Thoracic aorta (tissue), 2 donors: Measurements from ENCODE around the gene NKAPL. TPM values are rescaled to one million over a fixed set of nuclear protein-coding genes. Genes with fewer than 3 reads are reported as not detected.

Experiments
- ATAC-seq: fragments of 150-250 bp; one replicate; pipeline ENCODE4 v1.8.0; 2017; ENCODE audit warnings: low read depth; ENCODE audit not compliant: insufficient number of reproducible peaks, low FRiP score
- DNase-seq: peaks from one replicate; pipeline ENCODE4 v3.0.0-alpha.2; 2020; ENCODE audit warnings: low spot score
- H3K27ac ChIP-seq, 2 donors: fragments of 200-600 bp; sonication (generic); 1 replicate in 1 of 2; 2 replicates in 1 of 2; pipeline ENCODE4 v1.5.1; 2016; ENCODE audit warnings: mild to moderate bottlenecking in 2 of 2, moderate library complexity in 2 of 2
- H3K27me3 ChIP-seq: fragments of 200-600 bp; sonication (generic); replicated peaks from 2 replicates; pipeline ENCODE4 v1.6.0; 2016; ENCODE audit warnings: mild to moderate bottlenecking; ENCODE audit not compliant: insufficient read depth
- H3K36me3 ChIP-seq: fragments of 200-600 bp; sonication (generic); one replicate; pipeline ENCODE4 v1.5.1; 2016
- H3K4me1 ChIP-seq, 2 donors: fragments of 200-600 bp; sonication (generic); 1 replicate in 1 of 2; 2 replicates in 1 of 2; pipeline versions ENCODE4 v1.5.1 to v1.6.0; 2016; ENCODE audit warnings: low read depth in 2 of 2, mild to moderate bottlenecking in 1 of 2; ENCODE audit not compliant: control insufficient read depth in 1 of 2
- H3K4me3 ChIP-seq: fragments of 200-600 bp; sonication (generic); 2 replicates; pipeline ENCODE4 v1.5.1; 2016; ENCODE audit warnings: mild to moderate bottlenecking
- H3K9me3 ChIP-seq: fragments of 200-600 bp; sonication (generic); 2 replicates; pipeline ENCODE4 v1.5.1; 2016
- CTCF ChIP-seq: fragments of 200-600 bp; sonication (generic); IDR thresholded peaks from one replicate; pipeline ENCODE4 v1.5.1; 2019; ENCODE audit warnings: antibody characterized with exemption
- total RNA-seq, 2 donors: library from RNA; depleted of rRNA; stranded (reverse); fragments of >200 nt; gene quantifications; one replicate each; pipeline versions ENCODE4 v1.1.0 to v1.2.3, GENCODE V29; 2016

NKAPL gene
- total RNA-seq, 2 donors from 2014 or later = 0.49 to 1.1 TPM

GRCh38 chr6:28269492-28269891 lies 10.4 kb downstream of the NKAPL start:
- Histone ChIP-seq H3K36me3 (peaks cover 24% of the 10 kb centered on the region), H3K27me3 (no peaks in the 10 kb centered on the region), H3K27ac (no peak overlapping the region), H3K4me3 (no peak overlapping the region), H3K4me1 (peaks cover 10 to 19% of the 10 kb centered on the region in 2 donors), H3K9me3 (no peaks in the 10 kb centered on the region)
- DNase-seq (no peak), ATAC-seq (peak; percentile 52)
- TF ChIP-seq CTCF = no peak

GRCh38 chr6:28274888-28275287 lies 15.8 kb downstream of the NKAPL start:
- ATAC-seq = no peak

GRCh38 chr6:28277746-28278145 lies 18.6 kb downstream of the NKAPL start:
- H3K27ac ChIP-seq = no peak overlapping the region
- H3K4me3 ChIP-seq = no peak overlapping the region
- ATAC-seq (no peak), DNase-seq (no peak)
- H3K36me3 ChIP-seq = peaks cover 38% of the 10 kb centered on the region
- H3K4me1 ChIP-seq = peaks cover 5 to 9% of the 10 kb centered on the region in 2 donors
- H3K27me3 ChIP-seq = no peaks in the 10 kb centered on the region
- H3K9me3 ChIP-seq = no peaks in the 10 kb centered on the region
- no peak for TF ChIP-seq CTCF

More at GRCh38 chr6:28274888-28275287, 15.8 kb downstream of the NKAPL start:
- Histone ChIP-seq H3K9me3 (no peaks in the 10 kb centered on the region), H3K27me3 (no peaks in the 10 kb centered on the region), H3K27ac (no peak overlapping the region), H3K36me3 (peaks cover 47% of the 10 kb centered on the region), H3K4me3 (no peak overlapping the region), H3K4me1 (no peaks in the 10 kb centered on the region)
- TF ChIP-seq CTCF = no peak
- DNase-seq = no peak

- Histone ChIP-seq H3K27ac (no peak overlapping the region), H3K36me3 (peaks cover 26% of the 10 kb centered on the region), H3K9me3 (no peaks in the 10 kb centered on the region), H3K27me3 (no peaks in the 10 kb centered on the region), H3K4me1 (peaks cover 5 to 12% of the 10 kb centered on the region in 2 donors), H3K4me3 (peak overlapping the region; percentile 78)
- no peak for DNase-seq
- TF ChIP-seq CTCF = no peak
- ATAC-seq = no peak
Measured at GRCh38 chr6:28280595-28281287, 21.6 kb downstream of the NKAPL start.

- H3K4me1 ChIP-seq = peaks cover 5 to 12% of the 10 kb centered on the region in 2 donors
- H3K9me3 ChIP-seq = no peaks in the 10 kb centered on the region
- DNase-seq = peak; percentile 5
- peak within 1 kb of the TSS in 1 of 2 donors; percentile 35 for H3K27ac ChIP-seq
- no peak for TF ChIP-seq CTCF
- no peaks in the 10 kb centered on the region for H3K27me3 ChIP-seq
- peaks cover 19% of the 10 kb centered on the region for H3K36me3 ChIP-seq
- peak; percentile 35 for ATAC-seq
- peak within 1 kb of the TSS; percentile 78 for H3K4me3 ChIP-seq
Measured at GRCh38 chr6:28281288-28282064, 22.4 kb downstream of the NKAPL start, which contains the start of gene PGBD1. Gene PGBD1 (plus strand): TSS chr6:28281572. CDS start chr6:28283814, 2,242 bp downstream.
